ENCODE data around the gene CHL1. TPM values are rescaled to one million over a fixed set of nuclear protein-coding genes. Genes with fewer than 3 reads are reported as not detected.

Gene CHL1
- total RNA-seq, 1 donor from 2014 or later: 10.0 TPM

DNA sequence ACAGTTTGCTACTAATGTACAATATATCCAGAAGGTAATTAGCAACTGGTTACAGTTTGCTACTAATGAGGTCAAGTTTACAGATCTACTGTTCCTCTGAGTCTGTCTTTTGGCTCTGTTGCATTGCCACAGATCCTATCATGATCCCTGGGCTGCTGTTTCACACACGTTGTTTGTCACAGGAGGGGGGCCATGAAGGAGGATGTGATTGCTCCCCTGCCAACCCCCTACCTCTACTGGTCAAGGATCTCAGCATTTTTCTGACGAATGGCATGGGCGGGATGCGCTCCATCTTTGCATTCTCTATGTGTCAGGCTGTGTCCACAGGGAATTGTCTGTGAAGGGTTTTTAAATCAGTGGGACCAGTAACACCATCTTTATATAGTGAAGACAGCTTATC is 91.9 kb downstream of the CHL1 start:
- ATAC-seq: no peak

DNA sequence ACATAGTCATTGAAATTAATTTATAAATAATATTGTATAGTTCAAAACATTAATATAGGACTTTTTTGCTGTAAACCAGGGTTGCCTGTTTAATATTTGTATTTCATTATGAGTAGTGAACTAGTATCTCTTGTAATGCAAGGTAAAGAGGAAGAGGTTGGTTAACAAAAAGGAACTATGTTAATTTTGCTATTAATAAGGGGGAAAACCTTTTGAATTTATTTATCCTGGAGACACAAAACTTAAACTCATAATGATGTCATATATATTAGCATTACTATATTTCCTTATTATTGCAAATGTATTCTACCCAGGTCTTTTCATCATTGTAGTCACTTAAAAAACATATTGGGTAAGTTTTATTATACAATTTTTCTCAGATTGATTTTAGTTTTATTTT is 94.5 kb downstream of the CHL1 start:
- ATAC-seq: no peak

DNA sequence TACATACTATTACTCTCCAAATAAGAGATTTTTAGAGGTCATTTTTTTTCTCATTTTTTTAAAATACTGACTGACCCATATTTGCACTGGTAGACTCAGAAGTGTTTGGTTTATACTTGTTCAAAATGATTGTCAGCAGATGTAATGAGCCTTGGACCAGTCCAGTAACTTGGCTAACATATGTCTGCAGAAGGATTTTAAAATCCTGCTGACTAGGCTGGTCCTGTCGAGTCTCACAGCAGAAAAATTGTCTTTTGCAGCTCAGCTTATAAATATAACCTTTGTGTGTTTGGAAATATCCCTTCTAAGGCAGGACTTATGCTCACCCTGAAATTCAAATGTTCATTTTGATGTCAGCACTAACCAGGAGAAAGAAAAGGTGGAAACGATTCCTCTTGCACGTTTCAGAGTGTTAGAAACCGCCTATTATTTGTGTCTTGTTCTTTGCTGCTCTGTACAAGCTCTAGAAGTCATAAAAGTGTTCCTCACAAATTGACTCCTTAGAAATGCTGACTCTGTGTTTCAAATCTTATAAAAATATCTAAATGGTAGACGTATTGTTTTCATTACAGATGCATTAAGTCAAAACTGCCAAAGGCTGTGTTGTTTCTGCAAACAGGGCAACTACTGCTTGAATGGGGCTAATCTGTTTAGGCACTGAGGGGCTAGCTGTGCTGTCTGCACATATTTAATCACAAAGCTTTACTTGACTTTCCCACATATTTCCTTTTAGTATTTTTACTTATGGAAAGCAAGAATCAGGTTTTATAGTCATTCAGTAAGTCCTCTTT is 95.3 kb downstream of the CHL1 start:
- ATAC-seq: peak; percentile 41

DNA sequence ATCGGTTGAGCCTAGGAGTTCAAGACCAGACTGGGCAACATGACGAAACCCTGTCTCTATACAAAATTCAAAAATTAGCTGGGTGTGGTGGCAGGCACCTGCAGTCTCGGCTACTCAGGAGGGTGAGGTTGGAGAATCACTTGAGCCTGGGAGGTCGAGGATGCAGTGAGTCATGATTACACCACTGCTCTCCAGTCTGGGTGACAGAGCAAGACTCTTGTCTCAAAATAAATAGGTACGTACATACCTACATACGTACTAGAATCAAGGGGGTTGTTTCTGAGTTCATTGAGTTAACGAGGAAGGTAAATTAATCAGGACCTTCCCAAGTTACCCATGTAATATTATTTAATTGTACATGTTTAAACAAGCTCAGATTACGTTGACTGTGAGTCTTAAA is 97.5 kb downstream of the CHL1 start:
- peak; percentile 93 for ATAC-seq

DNA sequence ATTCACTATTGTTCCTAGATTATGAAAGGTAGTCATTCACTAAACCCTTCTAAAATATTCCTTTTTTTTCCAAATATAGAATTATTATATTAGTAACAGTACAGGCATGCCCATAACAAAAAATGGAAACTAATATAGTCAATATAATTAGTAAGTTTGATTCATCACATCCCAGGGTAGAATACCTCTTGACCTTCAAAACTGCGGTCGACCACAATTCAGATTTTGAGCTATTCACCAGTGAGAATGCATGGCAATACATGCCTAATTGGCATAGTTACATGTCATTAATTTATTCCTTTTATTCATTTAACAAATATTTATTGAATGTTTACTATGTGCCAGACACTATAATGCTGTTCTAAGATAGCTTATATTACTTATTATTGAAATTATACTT is 98.0 kb downstream of the CHL1 start:
- no peak for ATAC-seq

DNA sequence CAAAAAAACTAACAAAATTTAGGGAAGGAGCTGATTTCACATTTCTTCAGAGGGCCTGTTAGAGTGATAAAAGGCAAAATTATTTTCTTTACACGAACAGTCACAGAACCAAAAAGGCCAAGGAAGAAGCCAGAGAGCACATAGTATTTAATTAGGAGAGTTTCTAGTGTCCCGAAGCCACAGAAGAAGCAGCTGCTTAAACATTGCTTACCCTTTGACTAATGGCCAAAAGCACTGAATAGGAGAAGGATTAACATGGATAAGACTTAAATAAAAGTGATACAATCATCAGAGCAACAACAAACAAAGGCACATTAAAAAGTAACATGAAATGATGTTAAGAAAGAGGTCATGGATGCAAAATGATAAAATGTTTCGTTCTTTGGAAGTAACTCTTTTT is 98.6 kb downstream of the CHL1 start:
- peak; percentile 50 for ATAC-seq

DNA sequence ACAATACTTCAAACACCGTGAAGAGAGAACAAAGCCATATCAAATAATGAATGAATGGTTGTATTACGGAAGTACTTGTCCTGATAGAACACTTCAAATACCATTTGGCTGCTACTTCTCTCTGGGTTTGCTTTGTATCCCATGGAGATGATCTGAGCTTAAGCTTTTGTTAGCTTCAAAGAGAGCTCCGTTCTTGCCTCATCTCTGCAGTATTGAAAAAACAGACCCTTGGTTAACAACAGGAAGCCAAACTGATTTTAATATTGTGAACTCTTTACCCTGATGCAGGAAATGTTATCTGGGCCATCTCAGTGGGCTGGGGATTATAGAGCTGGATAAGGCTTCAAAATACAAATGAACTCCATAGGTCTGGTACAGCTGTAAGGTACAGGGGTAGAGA is 101.0 kb downstream of the CHL1 start:
- no peak for ATAC-seq

DNA sequence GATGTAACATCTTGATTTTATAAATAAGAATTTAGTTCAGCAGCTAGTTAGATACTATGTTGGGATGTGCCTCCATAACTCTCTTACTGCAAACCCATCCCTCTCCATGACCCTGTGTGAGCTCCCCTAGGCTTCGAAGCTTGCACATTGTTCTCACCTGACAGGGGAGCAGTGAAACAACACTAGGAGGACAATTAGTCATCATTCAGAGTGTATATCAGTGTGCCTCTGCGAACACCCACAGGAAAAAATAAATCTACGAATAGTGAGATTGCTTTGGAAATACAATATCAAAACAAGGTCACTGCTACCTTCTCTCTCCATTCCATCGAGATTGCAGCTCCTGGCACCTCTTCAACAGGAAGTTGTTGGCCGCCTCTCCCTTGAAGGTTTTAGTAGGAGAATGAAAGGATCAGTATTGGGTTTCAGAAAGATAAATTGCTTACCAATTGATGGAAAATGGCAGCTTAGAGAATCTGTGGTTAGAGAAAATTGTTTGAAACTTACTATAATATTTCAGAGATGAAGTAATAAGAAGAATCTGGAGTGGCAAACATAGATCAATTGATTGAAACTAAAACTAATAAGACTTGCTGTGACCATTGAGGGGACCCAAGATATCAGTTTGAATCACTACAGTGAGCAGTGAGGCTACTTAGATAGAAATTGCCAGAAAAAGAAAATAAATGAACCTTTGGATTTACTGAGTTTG is 103.2 kb downstream of the CHL1 start:
- ATAC-seq: no peak

DNA sequence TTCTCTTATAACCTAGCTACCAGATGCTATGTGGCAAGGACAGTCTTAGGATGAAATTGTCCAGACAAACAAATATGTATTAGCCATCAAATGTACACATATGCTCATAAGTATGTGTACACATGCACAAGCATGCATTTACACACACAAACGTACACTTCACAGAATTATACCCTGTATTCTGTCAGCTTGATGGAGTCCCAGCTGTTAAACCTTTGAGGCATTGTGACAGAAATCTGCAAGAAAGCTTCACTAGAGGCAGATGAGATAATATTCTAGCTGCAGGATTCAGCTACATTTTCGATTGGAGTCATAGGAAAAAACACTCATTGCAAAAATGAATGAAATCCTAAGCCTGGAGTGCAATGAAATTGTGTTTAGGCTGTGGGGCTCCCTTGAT is 110.6 kb downstream of the CHL1 start:
- no peak for ATAC-seq

DNA sequence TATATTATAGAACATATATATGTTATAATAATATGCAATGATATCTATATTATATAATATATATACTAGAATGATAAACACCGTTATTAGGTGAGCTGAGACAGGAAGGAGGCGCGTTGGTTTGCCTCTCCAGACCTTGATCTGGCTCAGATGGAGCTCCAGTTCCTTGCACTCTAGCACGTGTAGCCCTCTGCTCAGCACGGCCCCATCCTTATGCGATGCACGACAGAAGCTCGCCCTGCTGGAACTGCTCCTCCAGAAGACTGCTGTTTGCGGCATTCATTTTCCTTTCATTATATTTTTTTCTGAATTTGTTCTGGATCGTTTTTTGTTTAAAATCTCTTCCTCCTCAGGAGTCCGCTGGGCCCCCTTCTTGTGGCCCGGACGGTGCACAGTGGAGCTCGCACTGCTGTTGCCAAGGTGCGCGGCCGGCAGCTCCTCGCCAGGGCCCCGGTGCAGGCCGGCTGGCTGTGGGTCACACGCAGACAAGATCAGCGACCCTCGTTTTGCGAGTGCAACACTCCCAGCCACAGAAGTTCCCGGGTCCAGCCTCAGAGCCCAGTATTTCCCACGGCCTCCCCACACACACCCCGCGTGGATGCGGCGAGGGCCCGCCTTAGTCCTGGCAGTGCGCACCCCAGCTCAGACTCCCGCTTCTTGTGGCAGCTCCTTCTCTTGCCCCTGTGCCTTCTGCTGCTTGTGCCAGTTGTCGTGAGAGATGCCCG is 112.2 kb downstream of the CHL1 start:
- no peak for ATAC-seq

DNA sequence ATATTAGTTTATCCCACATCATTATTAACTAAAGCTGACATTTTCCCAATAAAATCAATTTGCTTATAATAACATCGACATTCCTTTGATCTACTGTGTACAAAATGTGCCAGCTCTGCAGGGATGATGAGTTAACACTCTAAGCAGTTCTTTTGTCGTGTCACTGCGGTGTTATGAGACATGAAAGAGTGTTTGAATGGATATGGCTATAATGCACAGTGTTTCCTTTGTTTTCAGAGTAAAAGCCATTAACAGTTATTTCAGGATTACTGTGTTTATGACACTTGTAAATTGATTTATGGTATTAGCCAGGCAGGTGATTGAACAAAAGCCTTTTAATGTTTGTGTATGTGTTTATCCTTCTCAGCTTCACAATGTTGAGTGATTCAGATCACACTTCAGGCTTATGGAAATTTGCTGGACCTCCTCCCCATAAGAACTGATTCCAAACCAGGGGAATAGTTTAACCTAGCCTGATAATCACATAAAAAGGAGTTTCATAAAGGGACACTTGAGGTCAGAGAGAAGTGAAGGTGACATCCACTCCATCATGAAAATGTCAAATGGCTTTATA is 115.7 kb downstream of the CHL1 start:
- ATAC-seq: no peak

DNA sequence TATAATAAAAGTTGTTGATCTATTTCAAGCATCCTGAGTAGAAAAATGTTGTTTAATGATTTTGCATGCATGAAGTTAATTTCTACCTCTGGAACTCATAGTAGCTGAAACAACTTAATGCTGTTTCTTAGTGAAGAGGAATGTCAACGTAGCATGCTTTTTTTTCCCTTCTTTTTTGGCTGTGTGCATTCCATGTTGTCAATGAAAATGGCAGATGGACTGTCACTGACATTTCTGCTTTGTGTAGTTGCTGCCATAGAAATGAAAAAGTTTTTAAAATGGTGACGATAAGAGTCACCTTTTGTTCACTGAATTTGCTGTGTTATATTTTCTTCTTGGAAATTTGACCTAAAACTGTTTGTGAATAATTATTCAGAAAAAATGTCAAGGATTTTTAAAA is 116.3 kb downstream of the CHL1 start:
- ATAC-seq: no peak

DNA sequence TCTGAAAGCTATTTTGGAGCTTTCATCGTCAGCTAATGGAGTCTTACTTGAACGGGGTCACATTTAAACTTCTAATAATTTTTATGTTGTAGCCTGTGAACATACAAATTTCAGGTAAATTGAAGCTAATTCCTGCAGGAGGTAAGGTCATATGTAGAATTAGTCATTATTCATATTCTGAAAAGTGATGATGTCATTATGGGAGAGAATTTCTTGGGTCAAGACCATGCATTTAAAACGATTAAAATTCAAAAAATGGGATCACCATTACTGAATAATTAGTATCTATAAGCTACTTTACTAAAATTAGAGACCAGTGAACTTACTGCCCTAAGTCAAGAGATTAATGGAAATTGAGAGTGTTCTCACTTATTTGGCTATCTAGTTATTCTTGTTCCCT is 120.4 kb downstream of the CHL1 start:
- no peak for ATAC-seq

DNA sequence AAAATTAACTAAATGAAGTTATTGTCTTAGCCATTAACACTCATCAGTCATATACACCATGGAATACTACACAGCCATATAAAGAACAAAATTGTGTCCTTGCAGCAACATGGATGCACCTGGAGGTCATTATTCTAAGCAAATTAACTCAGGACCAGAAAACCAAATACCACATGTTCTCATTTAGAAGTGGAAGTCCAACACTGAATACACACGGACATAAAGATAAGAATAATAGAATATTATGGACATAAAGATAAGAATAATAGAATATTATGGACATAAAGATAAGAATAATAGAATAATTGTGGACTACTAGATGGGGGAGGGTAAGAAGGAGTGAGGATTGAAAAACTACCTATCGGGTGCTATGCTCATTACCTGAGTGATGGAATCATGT is 122.3 kb downstream of the CHL1 start:
- no peak for ATAC-seq

DNA sequence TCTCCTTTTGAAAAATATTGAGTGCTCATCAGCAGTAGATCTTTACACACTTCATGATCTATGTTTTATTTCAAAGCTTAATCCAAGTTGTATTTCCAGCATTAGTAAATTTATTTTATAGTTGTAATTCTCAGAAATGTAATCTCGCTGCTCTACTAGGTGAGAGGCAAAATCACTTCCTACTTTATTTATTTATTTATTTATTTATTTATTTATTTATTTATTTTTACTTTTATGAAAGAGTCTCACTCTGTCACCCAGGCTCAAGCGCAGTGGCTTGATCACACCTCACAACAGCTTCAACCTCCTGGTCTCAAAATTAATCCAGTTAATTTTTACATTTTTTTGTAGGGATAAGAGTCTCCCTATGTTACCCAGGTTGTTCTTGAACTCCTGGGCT is 127.9 kb downstream of the CHL1 start:
- ATAC-seq: no peak

DNA sequence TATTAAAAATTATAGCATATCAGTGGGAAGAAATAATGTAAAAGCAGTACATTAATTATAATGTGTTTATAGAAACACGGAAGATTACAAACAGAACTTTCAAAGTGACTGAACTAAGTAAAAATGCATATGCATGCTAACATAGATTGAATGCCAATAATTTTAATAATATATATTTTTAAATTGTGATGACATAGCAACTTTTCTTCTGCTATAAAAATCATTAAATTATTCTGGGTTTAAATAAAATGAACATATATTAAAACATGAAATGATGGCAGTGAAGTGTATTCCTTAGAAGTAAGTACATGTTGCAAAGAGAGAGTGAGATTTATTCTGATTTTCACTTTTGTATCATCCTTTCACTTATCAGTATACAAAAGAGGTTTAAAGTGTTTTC is 128.9 kb downstream of the CHL1 start:
- ATAC-seq: no peak

DNA sequence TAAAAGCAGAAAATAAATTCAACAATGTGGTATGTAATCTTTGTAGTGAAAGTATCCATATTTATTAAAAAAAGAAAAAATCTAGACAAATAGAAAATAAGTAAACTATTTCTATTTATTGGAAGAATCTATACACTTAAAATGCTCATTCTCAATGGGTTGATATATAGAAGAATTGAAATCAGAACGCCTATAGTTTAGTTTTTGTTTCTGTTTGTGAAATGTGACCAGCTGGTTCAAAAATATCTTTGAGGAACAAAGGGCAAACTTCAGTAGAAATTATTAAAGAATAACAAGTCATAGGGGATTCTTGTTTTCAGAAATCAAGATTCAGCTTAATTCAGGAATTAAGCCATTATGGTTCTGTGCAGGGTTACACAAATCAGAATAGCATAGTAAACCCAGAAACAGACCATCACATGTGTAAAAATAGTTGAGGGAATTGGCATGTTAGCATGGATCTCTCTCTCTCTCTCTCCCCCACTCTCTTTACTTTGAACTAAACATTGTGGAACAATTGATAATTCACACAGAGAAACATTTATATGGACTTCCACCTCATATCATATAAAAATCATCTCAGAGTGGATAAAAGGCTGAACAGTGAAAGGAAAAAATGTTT is 134.0 kb downstream of the CHL1 start:
- ATAC-seq: no peak

DNA sequence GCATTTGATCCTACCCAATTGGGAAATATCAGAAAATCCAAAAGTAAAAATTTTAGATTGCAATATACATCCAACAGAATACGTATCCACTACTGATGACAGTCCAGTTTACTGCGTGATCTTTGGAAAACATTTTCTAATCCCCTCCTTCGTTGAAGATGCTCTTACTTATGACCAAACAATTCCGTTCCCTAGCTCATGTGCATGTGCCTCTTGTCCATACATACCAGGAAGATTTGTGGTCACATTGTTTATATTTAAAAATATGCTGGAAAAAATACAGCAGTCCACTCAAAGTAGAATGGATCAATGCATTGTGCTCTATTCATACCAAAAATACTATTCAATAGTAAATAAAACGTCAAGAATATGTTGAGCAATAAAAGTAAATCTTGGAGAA is 135.3 kb downstream of the CHL1 start:
- ATAC-seq: no peak

DNA sequence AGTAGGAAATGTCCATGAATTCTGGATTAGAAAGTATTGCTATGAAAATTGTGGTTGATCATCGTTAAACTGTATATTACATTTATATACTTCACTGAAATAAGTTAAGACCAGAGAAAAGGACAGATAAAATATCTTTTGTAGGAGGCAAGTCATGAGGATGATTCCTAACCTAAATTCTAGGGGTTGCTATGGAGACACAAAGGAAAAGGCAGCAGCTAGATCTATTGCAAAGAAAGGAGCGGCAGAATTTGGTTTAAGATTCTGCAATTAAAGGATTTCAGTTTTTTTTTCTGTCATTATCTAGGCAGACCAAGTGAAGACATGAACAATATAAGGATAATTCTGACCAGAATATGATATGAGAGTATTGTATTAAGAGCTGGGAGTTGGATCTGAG is 136.1 kb downstream of the CHL1 start:
- ATAC-seq: no peak

DNA sequence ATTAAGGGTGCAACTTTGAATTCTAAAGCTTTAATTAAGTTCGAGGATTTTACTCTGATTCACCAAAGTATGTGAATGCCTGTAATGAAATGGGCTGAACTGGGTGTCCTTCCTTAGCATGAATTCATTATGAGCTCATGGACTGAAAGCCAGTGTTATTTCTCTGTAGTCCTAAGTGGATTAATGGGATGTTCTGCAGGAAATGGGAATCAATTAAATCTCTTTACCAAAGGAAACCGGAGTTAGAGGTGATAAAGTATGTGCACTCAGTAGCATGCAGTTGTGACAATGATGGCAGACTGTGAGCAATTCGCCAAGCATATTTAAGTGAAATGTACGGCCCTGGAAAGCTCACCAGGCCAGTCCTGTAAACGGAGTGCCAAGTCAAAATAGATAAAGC is 138.7 kb downstream of the CHL1 start:
- ATAC-seq: no peak

DNA sequence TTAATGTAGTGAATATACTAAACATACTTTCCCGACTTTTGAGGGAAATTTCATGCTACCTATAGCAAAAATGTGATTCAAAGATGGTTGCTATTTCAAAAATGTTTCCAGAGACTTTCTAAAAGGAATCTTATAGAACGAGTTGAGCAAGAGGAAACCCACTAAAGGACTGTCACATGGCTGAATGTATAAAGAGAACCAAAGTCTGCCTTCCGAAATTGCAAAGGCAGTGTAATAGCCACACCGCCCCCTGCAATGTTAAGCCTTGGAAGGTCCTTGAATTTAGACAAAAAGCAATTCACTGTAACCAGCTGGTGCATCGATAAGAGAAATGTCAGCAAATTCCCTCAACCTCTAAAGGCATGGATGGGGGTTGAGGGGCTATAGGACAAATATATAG is 142.8 kb downstream of the CHL1 start:
- no peak for ATAC-seq

DNA sequence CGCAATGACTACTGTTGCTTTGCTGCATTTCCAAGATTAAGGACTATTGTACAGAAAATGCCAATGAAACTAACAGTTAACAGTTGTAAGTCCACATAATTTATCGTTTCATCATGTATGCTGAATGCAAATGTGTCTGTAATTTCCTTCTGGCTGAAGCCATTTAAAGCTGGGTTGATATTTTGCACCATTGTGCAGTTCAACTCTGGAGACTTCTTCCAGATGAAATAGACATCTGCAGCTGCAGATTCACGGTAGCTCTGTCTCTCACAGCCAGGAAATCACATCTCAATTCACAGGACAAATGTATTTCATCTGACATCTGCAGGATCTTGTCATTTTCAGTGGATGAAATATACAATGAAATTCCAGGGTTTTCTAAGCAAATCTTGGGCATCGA is 145.4 kb downstream of the CHL1 start:
- ATAC-seq: no peak

DNA sequence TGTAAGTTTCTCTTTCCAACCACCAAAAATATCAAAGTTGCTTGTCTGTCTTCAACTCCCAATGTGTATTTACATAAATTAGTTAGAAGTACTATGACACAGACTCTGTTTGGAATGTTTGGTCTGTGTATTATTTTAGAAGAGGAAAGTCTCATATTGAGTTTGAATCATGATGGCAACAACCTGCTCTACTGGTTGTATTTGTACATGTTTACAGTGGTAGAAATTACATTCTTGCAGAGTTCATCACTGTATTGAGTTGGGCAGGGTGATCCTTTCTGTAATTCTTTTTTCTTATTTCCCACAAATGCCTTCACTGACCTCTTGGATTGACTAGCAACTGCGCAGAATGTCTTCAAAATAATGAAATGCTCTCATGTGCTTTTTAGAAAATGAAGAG is 149.6 kb downstream of the CHL1 start:
- ATAC-seq: peak; percentile 99

Measured in esophagus mucosa (tissue), 1 donor.